ENCODE results near the gene SPATC1L. TPM values are rescaled to one million over a fixed set of nuclear protein-coding genes. Genes with fewer than 3 reads are reported as not detected.

Gene SPATC1L
- total RNA-seq, 1 experiment from 2014 or later, result 36.0 TPM

DNA sequence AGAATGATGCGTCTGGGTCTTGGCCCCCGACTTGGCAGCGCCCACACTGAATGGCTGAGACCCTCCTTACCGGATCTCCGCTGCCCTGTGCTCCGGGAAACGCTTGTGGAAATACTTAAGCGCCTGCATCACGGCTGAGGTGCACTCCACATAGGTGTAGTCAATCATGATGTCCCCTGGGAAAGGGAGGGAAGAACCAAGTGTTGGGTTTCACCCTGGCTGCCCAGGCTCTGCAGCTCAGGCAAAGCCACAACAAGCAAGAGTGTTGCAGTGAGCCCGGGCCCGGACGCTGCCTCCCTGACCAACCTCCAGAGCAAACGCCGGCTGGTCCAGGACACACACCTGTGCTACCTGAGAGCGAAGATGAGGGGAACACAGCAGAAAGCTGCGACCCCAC, 21.5 kb upstream of the SPATC1L start:
- Histone ChIP-seq H3K23me2 (ENCODE audit: insufficient read length, low read depth, low read length, poor library complexity, severe bottlenecking) (no peaks in the 10 kb centered on the region), H3K79me1 (ENCODE audit: insufficient read depth, low read depth, low read length, poor library complexity, severe bottlenecking) (no peaks in the 10 kb centered on the region), H3K4me1 (ENCODE audit: insufficient read depth, low read length) (no peaks in the 10 kb centered on the region), H3K56ac (ENCODE audit: insufficient read length, low read depth, low read length) (no peak overlapping the region), H2BK20ac (ENCODE audit: low read depth, low read length, poor library complexity, severe bottlenecking) (no peak overlapping the region), H2AK5ac (ENCODE audit: insufficient read length, low read length) (no peak overlapping the region), H3T11ph (ENCODE audit: low read length) (no peak overlapping the region), H3K4me2 (ENCODE audit: insufficient read depth, insufficient read length, low read length) (no peak overlapping the region), H3K79me2 (ENCODE audit: insufficient read depth, low read length) (no peaks in the 10 kb centered on the region), H3K27ac (ENCODE audit: insufficient read length, low read depth, low read length) (no peak overlapping the region), H3K9me3 (ENCODE audit: control insufficient read depth, low read depth, low read length) (no peaks in the 10 kb centered on the region), H3K14ac (ENCODE audit: insufficient read depth, low read length) (no peak overlapping the region; the same call in 1 of the 2 replicates), H3K4ac (ENCODE audit: low read depth, low read length) (no peak overlapping the region), H3K18ac (ENCODE audit: insufficient read length, low read depth, low read length) (no peak overlapping the region), H3K9ac (ENCODE audit: extremely low read depth, insufficient read length, low read length) (no peak overlapping the region), H2BK12ac (ENCODE audit: insufficient read length, low read depth, low read length) (no peak overlapping the region), H2BK5ac (ENCODE audit: insufficient read length, low read length) (no peak overlapping the region), H4K91ac (ENCODE audit: insufficient read length, low read depth, low read length) (no peak overlapping the region), H2AFZ (ENCODE audit: low read length) (no peak overlapping the region), H3K27me3 (ENCODE audit: insufficient read depth, low read length) (no peaks in the 10 kb centered on the region), H4K8ac (replicated peaks; ENCODE audit: insufficient read length, low read depth, low read length) (no peak overlapping the region), H2BK120ac (ENCODE audit: low read depth, low read length, poor library complexity, severe bottlenecking) (no peak overlapping the region), H4K5ac (ENCODE audit: insufficient read length, low read depth, low read length) (no peak overlapping the region), H3K23ac (ENCODE audit: insufficient read length, low read depth, low read length) (no peak overlapping the region), H2BK15ac (ENCODE audit: low read depth, low read length) (no peak overlapping the region), H4K20me1 (ENCODE audit: control insufficient read depth, insufficient read depth, insufficient read length) (no peaks in the 10 kb centered on the region)
- Mint-ChIP-seq H3K9me3 (no peaks in the 10 kb centered on the region), H3K27ac (no peak overlapping the region; a peak in 1 of 7 replicates), H3K36me3 (ENCODE audit: insufficient read depth in 1 of 3, low read depth in 3 of 3) (peaks cover 34 to 66% (median 53%) of the 10 kb centered on the region in 3 experiments), H3K4me3 (no peak overlapping the region), H3K4me1 (peaks cover 6 to 9% of the 10 kb centered on the region in 2 experiments; a peak in 3 of 4 replicates), H3K27me3 (ENCODE audit: low read depth) (no peaks in the 10 kb centered on the region)
- no peak for DNase-seq
- TF ChIP-seq, protein P1, sequence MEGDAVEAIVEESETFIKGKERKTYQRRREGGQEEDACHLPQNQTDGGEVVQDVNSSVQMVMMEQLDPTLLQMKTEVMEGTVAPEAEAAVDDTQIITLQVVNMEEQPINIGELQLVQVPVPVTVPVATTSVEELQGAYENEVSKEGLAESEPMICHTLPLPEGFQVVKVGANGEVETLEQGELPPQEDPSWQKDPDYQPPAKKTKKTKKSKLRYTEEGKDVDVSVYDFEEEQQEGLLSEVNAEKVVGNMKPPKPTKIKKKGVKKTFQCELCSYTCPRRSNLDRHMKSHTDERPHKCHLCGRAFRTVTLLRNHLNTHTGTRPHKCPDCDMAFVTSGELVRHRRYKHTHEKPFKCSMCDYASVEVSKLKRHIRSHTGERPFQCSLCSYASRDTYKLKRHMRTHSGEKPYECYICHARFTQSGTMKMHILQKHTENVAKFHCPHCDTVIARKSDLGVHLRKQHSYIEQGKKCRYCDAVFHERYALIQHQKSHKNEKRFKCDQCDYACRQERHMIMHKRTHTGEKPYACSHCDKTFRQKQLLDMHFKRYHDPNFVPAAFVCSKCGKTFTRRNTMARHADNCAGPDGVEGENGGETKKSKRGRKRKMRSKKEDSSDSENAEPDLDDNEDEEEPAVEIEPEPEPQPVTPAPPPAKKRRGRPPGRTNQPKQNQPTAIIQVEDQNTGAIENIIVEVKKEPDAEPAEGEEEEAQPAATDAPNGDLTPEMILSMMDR (conservative IDR thresholded peaks at IDR 0.05), result no peak
- no CpG with 5 or more reads among the region's 16 CpGs for WGBS (ENCODE audit: extremely low coverage, insufficient read length, low lambda C conversion rate)

All from H9 (cell line).